22Rv1 (cell line): Measurements from ENCODE around the gene TES.

Experiments used
- CTCF ChIP-seq: fragments of 450-650 bp; IDR thresholded peaks from 2 replicates; pipeline ENCODE4 v1.5.1; 2017; ENCODE audit warnings: mild to moderate bottlenecking
- ZFX ChIP-seq: fragments of 450-650 bp; IDR thresholded peaks from 2 replicates; pipeline ENCODE4 v1.6.1; 2017; ENCODE audit warnings: antibody characterized with exemption, borderline replicate concordance

GRCh38 chr7:116170180-116170579, 40.2 kb upstream of the TES start:
- no peak for TF ChIP-seq CTCF
- no peak for TF ChIP-seq ZFX
